Measurements from ENCODE around the gene DPP6.
"Not testable (repeated sequence)": the region's sequence is repeated elsewhere in the genome, so short reads cannot be mapped to it uniquely, and the experiment has no call there.

DNA sequence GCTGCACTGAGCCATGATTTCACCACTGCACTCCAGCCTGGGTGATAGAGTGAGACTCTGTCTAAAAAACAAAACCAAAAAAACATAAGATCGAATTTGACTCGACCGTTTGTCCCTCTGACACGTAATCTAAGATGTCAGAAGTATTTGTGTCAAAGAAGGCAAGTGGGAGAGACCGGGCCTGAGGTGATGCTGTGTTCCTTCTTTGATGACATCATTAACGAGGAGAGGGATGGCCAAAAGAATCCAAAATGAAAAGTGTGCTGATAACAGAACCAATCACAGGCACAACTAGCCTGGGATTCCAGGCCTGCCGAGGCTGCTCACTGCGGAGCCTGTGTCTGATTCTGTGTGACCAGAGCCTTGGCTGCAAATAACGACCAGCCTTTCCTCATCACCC is 52.9 kb downstream of the DPP6 start:
- TF ChIP-seq, protein P1, sequence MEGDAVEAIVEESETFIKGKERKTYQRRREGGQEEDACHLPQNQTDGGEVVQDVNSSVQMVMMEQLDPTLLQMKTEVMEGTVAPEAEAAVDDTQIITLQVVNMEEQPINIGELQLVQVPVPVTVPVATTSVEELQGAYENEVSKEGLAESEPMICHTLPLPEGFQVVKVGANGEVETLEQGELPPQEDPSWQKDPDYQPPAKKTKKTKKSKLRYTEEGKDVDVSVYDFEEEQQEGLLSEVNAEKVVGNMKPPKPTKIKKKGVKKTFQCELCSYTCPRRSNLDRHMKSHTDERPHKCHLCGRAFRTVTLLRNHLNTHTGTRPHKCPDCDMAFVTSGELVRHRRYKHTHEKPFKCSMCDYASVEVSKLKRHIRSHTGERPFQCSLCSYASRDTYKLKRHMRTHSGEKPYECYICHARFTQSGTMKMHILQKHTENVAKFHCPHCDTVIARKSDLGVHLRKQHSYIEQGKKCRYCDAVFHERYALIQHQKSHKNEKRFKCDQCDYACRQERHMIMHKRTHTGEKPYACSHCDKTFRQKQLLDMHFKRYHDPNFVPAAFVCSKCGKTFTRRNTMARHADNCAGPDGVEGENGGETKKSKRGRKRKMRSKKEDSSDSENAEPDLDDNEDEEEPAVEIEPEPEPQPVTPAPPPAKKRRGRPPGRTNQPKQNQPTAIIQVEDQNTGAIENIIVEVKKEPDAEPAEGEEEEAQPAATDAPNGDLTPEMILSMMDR (IDR thresholded peaks at IDR 0.05): not testable (repeated sequence)
- TF ChIP-seq POLR2A (IDR thresholded peaks at IDR 0.05; ENCODE audit: low read length); MAFK (IDR thresholded peaks at IDR 0.05; ENCODE audit: partially characterized antibody); RAD21 (conservative IDR thresholded peaks at IDR 0.05 in 1 of 2, IDR thresholded peaks at IDR 0.05 in 1 of 2): not testable (repeated sequence)
- TF ChIP-seq, protein P2, sequence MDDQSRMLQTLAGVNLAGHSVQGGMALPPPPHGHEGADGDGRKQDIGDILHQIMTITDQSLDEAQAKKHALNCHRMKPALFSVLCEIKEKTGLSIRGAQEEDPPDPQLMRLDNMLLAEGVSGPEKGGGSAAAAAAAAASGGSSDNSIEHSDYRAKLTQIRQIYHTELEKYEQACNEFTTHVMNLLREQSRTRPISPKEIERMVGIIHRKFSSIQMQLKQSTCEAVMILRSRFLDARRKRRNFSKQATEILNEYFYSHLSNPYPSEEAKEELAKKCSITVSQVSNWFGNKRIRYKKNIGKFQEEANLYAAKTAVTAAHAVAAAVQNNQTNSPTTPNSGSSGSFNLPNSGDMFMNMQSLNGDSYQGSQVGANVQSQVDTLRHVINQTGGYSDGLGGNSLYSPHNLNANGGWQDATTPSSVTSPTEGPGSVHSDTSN (IDR thresholded peaks at IDR 0.05): not testable (repeated sequence)
